GM10266 (cell line): ENCODE measurements around the gene EXO5.
"Not testable (repeated sequence)": the region's sequence is repeated elsewhere in the genome, so short reads cannot be mapped to it uniquely, and the experiment has no call there.

Experiments used
- DNase-seq: peaks from one replicate; pipeline ENCODE4 v3.0.0; 2012; ENCODE audit errors: extremely low spot score
- CTCF ChIP-seq: IDR thresholded peaks from 2 replicates; pipeline ENCODE4 v1.5.1; 2012; ENCODE audit warnings: mild to moderate bottlenecking, low read depth; ENCODE audit not compliant: control insufficient read depth, insufficient read depth; ENCODE audit errors: missing control alignments

The EXO5 gene

GRCh38 chr1:40478276-40478675 is 30.3 kb upstream of the EXO5 start:
- DNase-seq: no peak
- TF ChIP-seq CTCF: no peak

- no peak for DNase-seq
- TF ChIP-seq CTCF: no peak
Observed at GRCh38 chr1:40479156-40479555, 29.4 kb upstream of the EXO5 start.

GRCh38 chr1:40495315-40495903 is 13.2 kb upstream of the EXO5 start:
- TF ChIP-seq CTCF: no peak
- no peak for DNase-seq

- not testable (repeated sequence) for DNase-seq
Observed at GRCh38 chr1:40502651-40503050, 5.9 kb upstream of the EXO5 start.

- DNase-seq: no peak
- no peak for TF ChIP-seq CTCF
Observed at GRCh38 chr1:40507973-40508372, 594 bp upstream of the EXO5 start.

- no peak for TF ChIP-seq CTCF
- no peak for DNase-seq
Observed at GRCh38 chr1:40519517-40519916, 10.9 kb downstream of the EXO5 start.

- no peak for TF ChIP-seq CTCF
- DNase-seq: no peak
Observed at GRCh38 chr1:40530735-40531380, 22.3 kb downstream of the EXO5 start.
